RWPE2 (cell line): Measurements from ENCODE around the gene TRANK1.

Experiments
- ATAC-seq: fragments of 200-7000 bp; cut with Tn5 transposase; 3 replicates; pipeline ENCODE4 v1.9.1; 2021; ENCODE audit warnings: low read depth
- DNase-seq: peaks from one replicate; pipeline ENCODE4 v3.0.0-alpha.2; 2020; ENCODE audit warnings: low spot score
- H3K27ac ChIP-seq: fragments of 450-650 bp; 2 replicates; pipeline ENCODE4 v1.5.1; 2017; ENCODE audit warnings: mild to moderate bottlenecking; ENCODE audit not compliant: poor library complexity, severe bottlenecking
- H3K27me3 ChIP-seq: fragments of 250-450 bp; sonication (Bioruptor Pico); 2 replicates; pipeline ENCODE4 v1.5.1; 2021; ENCODE audit warnings: mild to moderate bottlenecking, moderate library complexity; ENCODE audit not compliant: insufficient read depth, poor library complexity, severe bottlenecking
- H3K36me3 ChIP-seq: fragments of 250-450 bp; sonication (Bioruptor Pico); 2 replicates; pipeline ENCODE4 v1.5.1; 2020; ENCODE audit warnings: low read depth, mild to moderate bottlenecking, moderate library complexity
- H3K4me1 ChIP-seq: fragments of 250-450 bp; sonication (Bioruptor Pico); 2 replicates; pipeline ENCODE4 v1.5.1; 2021; ENCODE audit warnings: mild to moderate bottlenecking, moderate library complexity; ENCODE audit not compliant: insufficient read depth, poor library complexity, severe bottlenecking
- H3K4me3 ChIP-seq: fragments of 250-450 bp; sonication (Bioruptor Pico); 2 replicates; pipeline ENCODE4 v1.5.1; 2021; ENCODE audit warnings: mild to moderate bottlenecking, moderate library complexity; ENCODE audit not compliant: severe bottlenecking
- H3K9me3 ChIP-seq: fragments of 250-450 bp; sonication (Bioruptor Pico); 2 replicates; pipeline ENCODE4 v1.5.1; 2021; ENCODE audit warnings: mild to moderate bottlenecking, moderate library complexity; ENCODE audit not compliant: severe bottlenecking
- TF ChIP-seq, protein P1 (sequence below): fragments of 450-650 bp; IDR thresholded peaks from one replicate; pipeline ENCODE4 v1.5.1; 2017; ENCODE audit warnings: mild to moderate bottlenecking, moderate library complexity; ENCODE audit not compliant: poor library complexity, severe bottlenecking

TRANK1 gene

DNA sequence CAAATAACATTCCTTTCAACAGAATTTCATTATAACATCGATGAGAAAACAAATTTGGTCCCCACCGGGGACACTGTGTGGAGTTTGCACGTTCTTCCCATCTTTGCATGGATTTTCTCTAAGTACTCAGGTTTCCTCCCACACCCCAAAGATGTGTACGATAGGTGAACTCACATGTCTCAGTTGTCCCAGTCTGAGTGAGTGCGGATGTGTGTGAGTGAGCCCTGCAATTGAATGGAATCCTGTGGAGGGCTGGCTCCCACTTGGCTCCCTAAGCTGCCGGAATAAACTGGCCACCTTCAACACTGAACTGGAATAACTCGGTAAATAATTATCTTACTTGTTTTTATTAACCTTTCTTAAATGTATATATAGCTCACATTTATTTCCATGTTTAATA lies 77.0 kb downstream of the TRANK1 start:
- Histone ChIP-seq H3K9me3 (no peaks in the 10 kb centered on the region), H3K4me1 (no peaks in the 10 kb centered on the region), H3K27me3 (peaks cover 5% of the 10 kb centered on the region), H3K27ac (no peak overlapping the region), H3K4me3 (no peak overlapping the region), H3K36me3 (no peaks in the 10 kb centered on the region)
- DNase-seq = no peak
- ATAC-seq = no peak
- TF ChIP-seq, protein P1, sequence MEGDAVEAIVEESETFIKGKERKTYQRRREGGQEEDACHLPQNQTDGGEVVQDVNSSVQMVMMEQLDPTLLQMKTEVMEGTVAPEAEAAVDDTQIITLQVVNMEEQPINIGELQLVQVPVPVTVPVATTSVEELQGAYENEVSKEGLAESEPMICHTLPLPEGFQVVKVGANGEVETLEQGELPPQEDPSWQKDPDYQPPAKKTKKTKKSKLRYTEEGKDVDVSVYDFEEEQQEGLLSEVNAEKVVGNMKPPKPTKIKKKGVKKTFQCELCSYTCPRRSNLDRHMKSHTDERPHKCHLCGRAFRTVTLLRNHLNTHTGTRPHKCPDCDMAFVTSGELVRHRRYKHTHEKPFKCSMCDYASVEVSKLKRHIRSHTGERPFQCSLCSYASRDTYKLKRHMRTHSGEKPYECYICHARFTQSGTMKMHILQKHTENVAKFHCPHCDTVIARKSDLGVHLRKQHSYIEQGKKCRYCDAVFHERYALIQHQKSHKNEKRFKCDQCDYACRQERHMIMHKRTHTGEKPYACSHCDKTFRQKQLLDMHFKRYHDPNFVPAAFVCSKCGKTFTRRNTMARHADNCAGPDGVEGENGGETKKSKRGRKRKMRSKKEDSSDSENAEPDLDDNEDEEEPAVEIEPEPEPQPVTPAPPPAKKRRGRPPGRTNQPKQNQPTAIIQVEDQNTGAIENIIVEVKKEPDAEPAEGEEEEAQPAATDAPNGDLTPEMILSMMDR = no peak

DNA sequence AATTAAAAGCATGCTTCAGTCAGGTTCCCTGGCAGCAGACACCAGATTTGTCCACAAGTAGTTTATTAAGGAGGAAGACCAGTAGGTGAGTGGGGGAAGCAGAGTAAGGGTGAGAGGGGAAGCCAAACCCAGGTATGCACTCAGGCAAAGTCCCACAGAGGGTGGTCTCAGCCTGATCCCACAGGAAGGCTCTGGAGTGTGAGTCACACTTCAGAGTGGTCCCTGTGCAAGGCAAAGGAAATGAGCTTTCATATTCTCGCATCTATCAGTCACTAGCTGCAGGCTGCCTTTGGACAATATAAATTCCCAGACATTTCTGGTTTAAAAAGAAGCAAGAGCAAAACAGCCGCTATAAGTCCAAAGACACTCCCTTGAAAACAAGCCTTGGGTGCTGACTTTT lies 78.5 kb downstream of the TRANK1 start:
- TF ChIP-seq, protein P1 = no peak
- ATAC-seq = peak; percentile 87

DNA sequence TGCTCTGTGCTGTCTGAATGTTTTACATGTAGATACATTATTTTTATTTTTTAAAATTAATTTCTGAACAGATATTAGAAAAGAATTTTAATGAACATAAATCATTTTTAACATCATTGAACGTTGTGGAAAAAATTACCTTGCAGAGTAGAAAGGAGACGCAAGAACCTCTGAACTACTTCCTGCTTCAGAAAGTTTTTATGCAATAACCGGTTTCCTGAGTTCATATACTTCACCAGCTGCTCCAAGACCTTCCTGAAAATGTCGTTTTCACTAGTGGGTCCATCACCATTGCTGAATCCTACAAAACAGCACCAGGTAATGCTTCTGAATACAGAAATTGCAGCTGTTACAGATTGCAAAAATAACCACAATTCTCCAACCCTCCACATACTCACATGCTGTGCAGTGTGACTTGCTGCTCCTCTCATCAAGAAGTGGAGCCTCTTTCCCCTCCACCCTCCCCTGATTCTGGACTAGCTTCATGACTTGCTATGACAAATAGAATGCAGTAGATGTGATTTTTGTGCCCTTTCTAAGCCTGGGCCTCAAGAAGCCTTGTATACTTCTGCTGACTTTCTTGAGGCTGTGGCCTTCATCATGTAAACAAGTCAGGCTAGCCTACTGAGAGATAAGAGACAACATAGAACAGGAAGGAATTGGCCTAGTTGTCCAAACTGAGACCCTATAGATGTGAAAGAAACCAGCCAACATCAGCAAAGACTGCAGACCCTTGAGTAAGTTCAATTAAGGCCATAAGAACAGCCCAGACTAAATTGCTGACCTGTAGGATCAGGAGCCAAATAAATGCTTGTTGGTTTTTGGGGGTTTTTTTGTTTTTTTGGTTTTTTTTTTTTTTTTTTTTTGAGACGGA lies 80.4 kb downstream of the TRANK1 start:
- Histone ChIP-seq H3K36me3 (no peaks in the 10 kb centered on the region), H3K4me1 (no peaks in the 10 kb centered on the region), H3K27ac (no peak overlapping the region), H3K4me3 (no peak overlapping the region), H3K27me3 (peaks cover 5% of the 10 kb centered on the region), H3K9me3 (no peaks in the 10 kb centered on the region)
- DNase-seq = no peak
- TF ChIP-seq, protein P1 = no peak
- no peak for ATAC-seq

More for the DNA sequence above, 78.5 kb downstream of the TRANK1 start:
- Histone ChIP-seq H3K27me3 (peaks cover 5% of the 10 kb centered on the region), H3K4me1 (no peaks in the 10 kb centered on the region), H3K36me3 (no peaks in the 10 kb centered on the region), H3K9me3 (no peaks in the 10 kb centered on the region), H3K27ac (no peak overlapping the region), H3K4me3 (no peak overlapping the region)
- no peak for DNase-seq

DNA sequence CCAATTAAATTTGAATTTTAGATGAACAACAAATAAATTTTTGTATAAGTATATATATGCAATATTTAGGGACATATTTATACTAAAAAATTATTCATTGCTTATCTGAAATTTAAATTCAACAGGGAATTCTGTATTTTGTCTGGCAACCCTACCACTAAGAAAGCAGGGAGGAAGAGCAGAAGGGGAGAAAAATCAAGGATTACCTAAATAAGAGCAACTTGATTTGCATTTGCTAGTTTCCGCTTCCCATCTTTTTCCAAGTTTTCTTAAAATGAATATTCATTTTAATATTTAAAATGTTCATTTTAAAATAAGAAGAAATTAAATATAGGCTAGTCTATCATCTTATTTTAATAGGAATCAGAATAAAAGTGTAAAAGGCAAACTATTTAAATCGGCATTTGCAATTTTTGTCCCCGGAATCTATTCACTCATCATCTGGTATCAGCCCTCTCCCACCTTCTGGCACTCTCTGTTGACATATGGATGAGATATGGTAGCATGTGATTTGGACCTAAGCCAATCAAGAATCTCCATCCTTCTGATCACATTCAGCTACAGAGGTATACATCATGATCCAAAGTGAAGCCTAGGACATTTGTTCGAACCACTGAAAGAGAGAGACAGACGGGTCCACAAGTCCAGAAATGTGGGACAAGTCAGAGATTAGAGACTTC lies 82.6 kb downstream of the TRANK1 start:
- Histone ChIP-seq H3K27me3 (no peaks in the 10 kb centered on the region), H3K4me1 (no peaks in the 10 kb centered on the region), H3K36me3 (no peaks in the 10 kb centered on the region), H3K9me3 (no peaks in the 10 kb centered on the region), H3K4me3 (no peak overlapping the region), H3K27ac (no peak overlapping the region)
- TF ChIP-seq, protein P1 = no peak
- no peak for ATAC-seq
- no peak for DNase-seq
